Measurements from ENCODE around the gene TFF2.

TFF2 gene

GRCh38 chr21:42353623-42354022, 2.8 kb upstream of the TFF2 start:
- no peak overlapping the region for H3K4me3 ChIP-seq (ENCODE audit: low read depth, low read length)
- no peak for DNase-seq (ENCODE audit: low read depth)
- no peak for TF ChIP-seq CTCF (IDR thresholded peaks at IDR 0.05; ENCODE audit: control insufficient read depth, extremely low read depth, insufficient read depth)

GRCh38 chr21:42352441-42353095, 1.8 kb upstream of the TFF2 start:
- DNase-seq (ENCODE audit: low read depth), result no peak
- TF ChIP-seq CTCF (IDR thresholded peaks at IDR 0.05; ENCODE audit: control insufficient read depth, extremely low read depth, insufficient read depth), result no peak

GRCh38 chr21:42351626-42352440, 1.0 kb upstream of the TFF2 start:
- no peak overlapping the region for H3K4me3 ChIP-seq (ENCODE audit: low read depth, low read length)
- TF ChIP-seq CTCF (IDR thresholded peaks at IDR 0.05; ENCODE audit: control insufficient read depth, extremely low read depth, insufficient read depth), result no peak
- no peak for DNase-seq (ENCODE audit: low read depth)

More at GRCh38 chr21:42352441-42353095, 1.8 kb upstream of the TFF2 start:
- no peak overlapping the region for H3K4me3 ChIP-seq (ENCODE audit: low read depth, low read length)

GRCh38 chr21:42350318-42350910, 380 bp downstream of the TFF2 start:
- DNase-seq (ENCODE audit: low read depth), result no peak
- TF ChIP-seq CTCF (IDR thresholded peaks at IDR 0.05; ENCODE audit: control insufficient read depth, extremely low read depth, insufficient read depth), result no peak
- no peak overlapping the region for H3K4me3 ChIP-seq (ENCODE audit: low read depth, low read length)

- no peak for TF ChIP-seq CTCF (IDR thresholded peaks at IDR 0.05; ENCODE audit: control insufficient read depth, extremely low read depth, insufficient read depth)
- no peak for DNase-seq (ENCODE audit: low read depth)
- no peak overlapping the region for H3K4me3 ChIP-seq (ENCODE audit: low read depth, low read length)
Observed at GRCh38 chr21:42349420-42350317, 1.1 kb downstream of the TFF2 start.

- DNase-seq (ENCODE audit: low read depth), result no peak
- no peak for TF ChIP-seq CTCF (IDR thresholded peaks at IDR 0.05; ENCODE audit: control insufficient read depth, extremely low read depth, insufficient read depth)
- H3K4me3 ChIP-seq (ENCODE audit: low read depth, low read length), result no peak overlapping the region
Observed at GRCh38 chr21:42348762-42349161, 2.0 kb downstream of the TFF2 start.
